GM23338 (cell line): ENCODE data around the gene KCNIP1. TPM values are rescaled to one million over a fixed set of nuclear protein-coding genes. Genes with fewer than 3 reads are reported as not detected.

Experiments used
- ATAC-seq: fragments of 200-7000 bp; cut with Tn5 transposase; 3 replicates; pipeline ENCODE4 v1.9.1; 2020
- DNase-seq: peaks from one replicate; pipeline ENCODE4 v3.0.0-alpha.2; 2015; ENCODE audit warnings: low spot score
- H2AFZ ChIP-seq: fragments of 200-600 bp; sonication (generic); 2 replicates; pipeline ENCODE4 v1.8.0; 2016; ENCODE audit warnings: antibody characterized with exemption, mild to moderate bottlenecking, moderate library complexity
- H3F3A ChIP-seq: fragments of 200-600 bp; sonication (generic); replicated peaks from 2 replicates; pipeline ENCODE4 v1.8.0; 2017; ENCODE audit warnings: antibody characterized with exemption, mixed run types, low read depth
- H3K27ac ChIP-seq: fragments of 200-600 bp; sonication (generic); 2 replicates; pipeline ENCODE4 v1.6.1; 2016; ENCODE audit warnings: low read depth
- H3K27me3 ChIP-seq: fragments of 200-600 bp; sonication (generic); 2 replicates; pipeline ENCODE4 v1.8.0; 2016; ENCODE audit warnings: mild to moderate bottlenecking, mixed run types, moderate library complexity; ENCODE audit not compliant: insufficient read depth
- H3K36me3 ChIP-seq: fragments of 200-600 bp; sonication (generic); 2 replicates; pipeline ENCODE4 v1.8.0; 2016; ENCODE audit warnings: mild to moderate bottlenecking; ENCODE audit not compliant: insufficient read depth
- H3K4me1 ChIP-seq: fragments of 200-600 bp; sonication (generic); 2 replicates; pipeline ENCODE4 v1.8.0; 2016; ENCODE audit warnings: mild to moderate bottlenecking, moderate library complexity; ENCODE audit not compliant: insufficient read depth
- H3K4me2 ChIP-seq: fragments of 200-600 bp; sonication (generic); 2 replicates; pipeline ENCODE4 v1.7.1; 2017; ENCODE audit warnings: mixed run types
- H3K4me3 ChIP-seq: fragments of 200-600 bp; sonication (generic); 2 replicates; pipeline ENCODE4 v1.6.1; 2016; ENCODE audit warnings: mixed run types
- H3K79me2 ChIP-seq: fragments of 200-600 bp; sonication (generic); replicated peaks from 2 replicates; pipeline ENCODE4 v1.8.0; 2017; ENCODE audit warnings: mild to moderate bottlenecking; ENCODE audit not compliant: insufficient read depth
- H3K9me2 ChIP-seq: fragments of 200-600 bp; sonication (generic); 2 replicates; pipeline ENCODE4 v1.8.0; 2017; ENCODE audit not compliant: insufficient read depth
- H4K20me1 ChIP-seq: fragments of 200-600 bp; sonication (generic); replicated peaks from 2 replicates; pipeline ENCODE4 v1.8.0; 2017; ENCODE audit warnings: mild to moderate bottlenecking; ENCODE audit not compliant: insufficient read depth
- H3K27ac Mint-ChIP-seq: 2 replicates; pipeline ENCODE4 v1.8.0; 2020; ENCODE audit warnings: inconsistent platforms, mild to moderate bottlenecking, moderate library complexity, mixed read lengths
- H3K27me3 Mint-ChIP-seq: 3 replicates; pipeline ENCODE4 v1.8.0; 2022; ENCODE audit warnings: low read depth, mild to moderate bottlenecking, moderate library complexity, mixed read lengths, inconsistent platforms; ENCODE audit not compliant: insufficient read depth, poor library complexity
- H3K36me3 Mint-ChIP-seq: 3 replicates; pipeline ENCODE4 v1.8.0; 2021; ENCODE audit warnings: low read depth, mild to moderate bottlenecking, inconsistent platforms, moderate library complexity, mixed read lengths
- H3K4me1 Mint-ChIP-seq: 3 replicates; pipeline ENCODE4 v1.8.0; 2020; ENCODE audit warnings: mild to moderate bottlenecking, inconsistent platforms, mixed read lengths
- H3K4me3 Mint-ChIP-seq: 3 replicates; pipeline ENCODE4 v1.8.0; 2021; ENCODE audit warnings: moderate library complexity, mild to moderate bottlenecking, inconsistent platforms, mixed read lengths
- H3K9me3 Mint-ChIP-seq: 3 replicates; pipeline ENCODE4 v1.8.0; 2020; ENCODE audit warnings: moderate library complexity, mild to moderate bottlenecking, inconsistent platforms, mixed read lengths
- CREB1 ChIP-seq: fragments of 250-450 bp; sonication (Bioruptor Pico); IDR thresholded peaks from 2 replicates; pipeline ENCODE4 v1.5.0; 2020; ENCODE audit warnings: low read depth, mild to moderate bottlenecking, moderate library complexity
- CTCF ChIP-seq, 2 experiments: fragments of 200-600 bp in 1 of 2; sonication (generic) in 1 of 2; conservative IDR thresholded peaks; 2 replicates each; pipeline versions ENCODE4 v1.5.1 to v1.6.1; 2016 to 2017; ENCODE audit warnings: antibody characterized with exemption in 2 of 2, low read depth in 2 of 2, mild to moderate bottlenecking in 2 of 2, moderate library complexity in 1 of 2
- ETS1 ChIP-seq: IDR thresholded peaks from 2 replicates; pipeline ENCODE4 v1.6.1; 2016; ENCODE audit warnings: antibody characterized with exemption
- JUNB ChIP-seq: IDR thresholded peaks from one replicate; pipeline ENCODE4 v1.6.1; 2016; ENCODE audit warnings: antibody characterized with exemption; ENCODE audit not compliant: unreplicated experiment
- NANOG ChIP-seq: IDR thresholded peaks from 2 replicates; pipeline ENCODE4 v1.6.1; 2016; ENCODE audit warnings: antibody characterized with exemption, borderline replicate concordance
- POLR2AphosphoS5 ChIP-seq: IDR thresholded peaks from 2 replicates; pipeline ENCODE4 v1.6.1; 2016; ENCODE audit warnings: antibody characterized with exemption, low read depth
- REST ChIP-seq: IDR thresholded peaks from one replicate; pipeline ENCODE4 v1.6.1; 2018; ENCODE audit warnings: antibody characterized with exemption; ENCODE audit not compliant: unreplicated experiment
- STAT1 ChIP-seq: IDR thresholded peaks from one replicate; pipeline ENCODE4 v1.6.1; 2016; ENCODE audit warnings: antibody characterized with exemption; ENCODE audit not compliant: unreplicated experiment
- ZNF114 ChIP-seq: fragments of 250-450 bp; sonication (Bioruptor Pico); IDR thresholded peaks from 2 replicates; pipeline ENCODE4 v1.5.0; 2020; ENCODE audit warnings: mild to moderate bottlenecking, moderate library complexity
- ZNF462 ChIP-seq: fragments of 250-450 bp; sonication (Bioruptor Pico); IDR thresholded peaks from 2 replicates; pipeline ENCODE4 v1.5.0; 2020; ENCODE audit warnings: mild to moderate bottlenecking, moderate library complexity
- polyA plus RNA-seq: library from polyadenylated mRNA; unstranded; fragments of >200 nt; fragmentation: Nextera tagmentation; extraction: Ambion mirVana; gene quantifications from 2 replicates; pipeline ENCODE4 v1.2.1, GENCODE V29; 2016
- total RNA-seq: library from RNA; depleted of rRNA; stranded (reverse); fragments of >200 nt; shearing (Covaris generic); gene quantifications from 2 replicates; pipeline ENCODE4 v1.2.3, GENCODE V29; 2014

Gene KCNIP1
- total and polyA plus RNA-seq, 2 experiments from 2014 or later = 0.31 to 0.87 TPM

GRCh38 chr5:170471551-170472178 is 32.2 kb upstream of the KCNIP1 start (continued):
- TF ChIP-seq REST = no peak

GRCh38 chr5:170473642-170474041 is 30.2 kb upstream of the KCNIP1 start:
- H3K4me3 Mint-ChIP-seq = no peak overlapping the region
- no peaks in the 10 kb centered on the region for H3K9me3 Mint-ChIP-seq
- no peak for DNase-seq
- Histone ChIP-seq H3K4me1 (peaks cover 17% of the 10 kb centered on the region), H3K4me2 (peak overlapping the region; percentile 31), H3K9me2 (no peaks in the 10 kb centered on the region), H3K27me3 (no peaks in the 10 kb centered on the region), H3K36me3 (no peaks in the 10 kb centered on the region), H3K4me3 (no peak overlapping the region), H4K20me1 (no peaks in the 10 kb centered on the region), H3F3A (no peaks in the 10 kb centered on the region), H2AFZ (0 out of 2 replicates have a peak overlapping the region, but pooled peaks have one; percentile 11), H3K27ac (no peak overlapping the region), H3K79me2 (no peaks in the 10 kb centered on the region)
- no peaks in the 10 kb centered on the region for H3K36me3 Mint-ChIP-seq
- no peak overlapping the region for H3K27ac Mint-ChIP-seq
- peaks cover 2% of the 10 kb centered on the region for H3K27me3 Mint-ChIP-seq
- peaks cover 29% of the 10 kb centered on the region for H3K4me1 Mint-ChIP-seq
- ATAC-seq = no peak
- TF ChIP-seq CTCF (conservative IDR thresholded peaks at IDR 0.05; ENCODE audit: low read depth in 2 of 2) (no peak), ZNF462 (CRISPR knock-in tag) (no peak), ETS1 (no peak), STAT1 (no peak), CREB1 (CRISPR knock-in tag) (no peak), POLR2AphosphoS5 (no peak), NANOG (no peak), ZNF114 (CRISPR knock-in tag) (no peak), JUNB (no peak)
